Neural progenitor cell (in vitro differentiated cells): Measurements from ENCODE around the gene HOOK2. TPM values are rescaled to one million over a fixed set of nuclear protein-coding genes. Genes with fewer than 3 reads are reported as not detected.

Experiments used
- DNase-seq: peaks from one replicate; pipeline ENCODE4 v3.0.0-alpha.2; 2016; ENCODE audit warnings: low spot score
- H2AFZ ChIP-seq: fragments of 200-600 bp; sonication (generic); replicated peaks from 2 replicates; pipeline ENCODE4 v1.6.1; 2016; ENCODE audit warnings: antibody characterized with exemption
- H3F3A ChIP-seq: fragments of 200-600 bp; sonication (generic); 2 replicates; pipeline ENCODE4 v1.6.1; 2016; ENCODE audit warnings: antibody characterized with exemption, low read depth
- H3K27ac ChIP-seq: fragments of 200-600 bp; sonication (generic); 2 replicates; pipeline ENCODE4 v1.5.1; 2016; ENCODE audit warnings: mild to moderate bottlenecking
- H3K27me3 ChIP-seq: fragments of 200-600 bp; sonication (generic); 2 replicates; pipeline ENCODE4 v1.6.1; 2016; ENCODE audit warnings: mild to moderate bottlenecking, moderate library complexity
- H3K36me3 ChIP-seq: fragments of 200-600 bp; sonication (generic); 2 replicates; pipeline ENCODE4 v1.5.1; 2016
- H3K4me1 ChIP-seq: fragments of 200-600 bp; sonication (generic); 2 replicates; pipeline ENCODE4 v1.6.1; 2016; ENCODE audit warnings: mixed run types
- H3K4me2 ChIP-seq: fragments of 200-600 bp; sonication (generic); 2 replicates; pipeline ENCODE4 v1.6.1; 2016
- H3K4me3 ChIP-seq: fragments of 200-600 bp; sonication (generic); 2 replicates; pipeline ENCODE4 v1.5.1; 2016
- H3K79me2 ChIP-seq: fragments of 200-600 bp; sonication (generic); 2 replicates; pipeline ENCODE4 v1.6.1; 2016; ENCODE audit warnings: low read depth
- H3K9ac ChIP-seq: fragments of 200-600 bp; sonication (generic); 2 replicates; pipeline ENCODE4 v1.6.1; 2016
- H3K9me3 ChIP-seq: fragments of 200-600 bp; sonication (generic); 2 replicates; pipeline ENCODE4 v1.5.1; 2016; ENCODE audit warnings: low read depth
- H4K20me1 ChIP-seq: fragments of 200-600 bp; sonication (generic); 2 replicates; pipeline ENCODE4 v1.6.1; 2016; ENCODE audit warnings: low read depth
- H3K27ac Mint-ChIP-seq: 3 replicates; pipeline ENCODE4 v1.8.0; 2021; ENCODE audit warnings: mixed read lengths
- H3K27me3 Mint-ChIP-seq: 2 replicates; pipeline ENCODE4 v1.8.0; 2022; ENCODE audit warnings: low read depth, mild to moderate bottlenecking, inconsistent platforms, moderate library complexity, mixed read lengths; ENCODE audit not compliant: insufficient read depth
- H3K36me3 Mint-ChIP-seq: 3 replicates; pipeline ENCODE4 v1.8.0; 2021; ENCODE audit warnings: mixed read lengths
- H3K4me1 Mint-ChIP-seq: 3 replicates; pipeline ENCODE4 v1.8.0; 2021; ENCODE audit warnings: mixed read lengths
- H3K4me3 Mint-ChIP-seq: 3 replicates; pipeline ENCODE4 v1.8.0; 2021; ENCODE audit warnings: mild to moderate bottlenecking, moderate library complexity, mixed read lengths
- H3K9me3 Mint-ChIP-seq: 3 replicates; pipeline ENCODE4 v1.8.0; 2020; ENCODE audit warnings: mixed read lengths
- EZH2 ChIP-seq: fragments of 200-600 bp; sonication (generic); IDR thresholded peaks from 2 replicates; pipeline ENCODE4 v1.6.1; 2017; ENCODE audit warnings: antibody characterized with exemption, mild to moderate bottlenecking, moderate library complexity
- EZH2phosphoT487 ChIP-seq: fragments of 200-600 bp; sonication (generic); IDR thresholded peaks from 2 replicates; pipeline ENCODE4 v1.6.1; 2017; ENCODE audit warnings: antibody characterized with exemption
- total RNA-seq: library from RNA; depleted of rRNA; stranded (reverse); fragments of >200 nt; gene quantifications from 2 replicates; pipeline ENCODE4 v1.2.3, GENCODE V29; 2015; ENCODE audit warnings: low replicate concordance
- TF ChIP-seq, protein P1 (sequence below): fragments of 200-600 bp; sonication (generic); IDR thresholded peaks from 2 replicates; pipeline ENCODE4 v1.5.1; 2017; ENCODE audit warnings: antibody characterized with exemption, mild to moderate bottlenecking

The HOOK2 gene
- total RNA-seq, 1 donor from 2014 or later: 14.3 TPM

GRCh38 chr19:12789098-12789903, 13.9 kb upstream of the HOOK2 start:
- H3K27ac Mint-ChIP-seq: peak overlapping the region; percentile 99
- Histone ChIP-seq H3K4me3 (peak overlapping the region; percentile 61), H3F3A (peaks cover 64% of the 10 kb centered on the region), H3K4me2 (peak overlapping the region; percentile 84), H3K27ac (peak overlapping the region; percentile 56), H4K20me1 (no peaks in the 10 kb centered on the region), H3K79me2 (no peaks in the 10 kb centered on the region), H3K27me3 (peaks cover 36% of the 10 kb centered on the region), H3K36me3 (no peaks in the 10 kb centered on the region), H3K4me1 (peaks cover 30% of the 10 kb centered on the region), H3K9ac (no peak overlapping the region), H3K9me3 (no peaks in the 10 kb centered on the region), H2AFZ (no peak overlapping the region)
- no peaks in the 10 kb centered on the region for H3K36me3 Mint-ChIP-seq
- H3K4me1 Mint-ChIP-seq: peaks cover 29% of the 10 kb centered on the region
- no peaks in the 10 kb centered on the region for H3K9me3 Mint-ChIP-seq
- TF ChIP-seq EZH2phosphoT487: no peak
- TF ChIP-seq EZH2: no peak
- TF ChIP-seq, protein P1, sequence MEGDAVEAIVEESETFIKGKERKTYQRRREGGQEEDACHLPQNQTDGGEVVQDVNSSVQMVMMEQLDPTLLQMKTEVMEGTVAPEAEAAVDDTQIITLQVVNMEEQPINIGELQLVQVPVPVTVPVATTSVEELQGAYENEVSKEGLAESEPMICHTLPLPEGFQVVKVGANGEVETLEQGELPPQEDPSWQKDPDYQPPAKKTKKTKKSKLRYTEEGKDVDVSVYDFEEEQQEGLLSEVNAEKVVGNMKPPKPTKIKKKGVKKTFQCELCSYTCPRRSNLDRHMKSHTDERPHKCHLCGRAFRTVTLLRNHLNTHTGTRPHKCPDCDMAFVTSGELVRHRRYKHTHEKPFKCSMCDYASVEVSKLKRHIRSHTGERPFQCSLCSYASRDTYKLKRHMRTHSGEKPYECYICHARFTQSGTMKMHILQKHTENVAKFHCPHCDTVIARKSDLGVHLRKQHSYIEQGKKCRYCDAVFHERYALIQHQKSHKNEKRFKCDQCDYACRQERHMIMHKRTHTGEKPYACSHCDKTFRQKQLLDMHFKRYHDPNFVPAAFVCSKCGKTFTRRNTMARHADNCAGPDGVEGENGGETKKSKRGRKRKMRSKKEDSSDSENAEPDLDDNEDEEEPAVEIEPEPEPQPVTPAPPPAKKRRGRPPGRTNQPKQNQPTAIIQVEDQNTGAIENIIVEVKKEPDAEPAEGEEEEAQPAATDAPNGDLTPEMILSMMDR: no peak
- peak overlapping the region; percentile 87 for H3K4me3 Mint-ChIP-seq
- peaks cover 7% of the 10 kb centered on the region for H3K27me3 Mint-ChIP-seq
- peak; percentile 72 for DNase-seq

- Histone ChIP-seq H3K4me1 (peaks cover 32% of the 10 kb centered on the region), H3K9ac (no peak overlapping the region)
These were observed 13.3 kb upstream of the HOOK2 start for GRCh38 chr19:12788682-12789097.

GRCh38 chr19:12788042-12788681, 12.8 kb upstream of the HOOK2 start:
- no peaks in the 10 kb centered on the region for H4K20me1 ChIP-seq
- H3K9me3 Mint-ChIP-seq: no peaks in the 10 kb centered on the region
- peaks cover 71% of the 10 kb centered on the region for H3F3A ChIP-seq
- peak overlapping the region; percentile 56 for H3K27ac ChIP-seq
- peaks cover 37% of the 10 kb centered on the region for H3K4me1 ChIP-seq
- H3K4me3 ChIP-seq: peak overlapping the region; percentile 61
- peak overlapping the region; percentile 85 for H3K27ac Mint-ChIP-seq
- peak overlapping the region; percentile 84 for H3K4me2 ChIP-seq
- no peak for TF ChIP-seq EZH2
- TF ChIP-seq, protein P1: no peak
- no peak for TF ChIP-seq EZH2phosphoT487
- peaks cover 30% of the 10 kb centered on the region for H3K27me3 ChIP-seq
- peaks cover 30% of the 10 kb centered on the region for H3K4me1 Mint-ChIP-seq
- H3K9me3 ChIP-seq: no peaks in the 10 kb centered on the region
- no peak overlapping the region for H3K9ac ChIP-seq
- no peaks in the 10 kb centered on the region for H3K79me2 ChIP-seq
- peaks cover 7% of the 10 kb centered on the region for H3K27me3 Mint-ChIP-seq
- no peaks in the 10 kb centered on the region for H3K36me3 Mint-ChIP-seq
- H3K4me3 Mint-ChIP-seq: peak overlapping the region; percentile 87
- DNase-seq: no peak
- no peak overlapping the region for H2AFZ ChIP-seq
- no peaks in the 10 kb centered on the region for H3K36me3 ChIP-seq

More at GRCh38 chr19:12788682-12789097, 13.3 kb upstream of the HOOK2 start:
- peak overlapping the region; percentile 99 for H3K27ac Mint-ChIP-seq
- H3K36me3 Mint-ChIP-seq: no peaks in the 10 kb centered on the region
- H3K4me3 ChIP-seq: peak overlapping the region; percentile 61
- peaks cover 26% of the 10 kb centered on the region for H3K4me1 Mint-ChIP-seq
- peak overlapping the region; percentile 84 for H3K4me2 ChIP-seq
- H3K36me3 ChIP-seq: no peaks in the 10 kb centered on the region
- peak; percentile 70 for DNase-seq
- no peaks in the 10 kb centered on the region for H3K79me2 ChIP-seq
- H3F3A ChIP-seq: peaks cover 68% of the 10 kb centered on the region
- H3K9me3 ChIP-seq: no peaks in the 10 kb centered on the region
- peak overlapping the region; percentile 87 for H3K4me3 Mint-ChIP-seq
- peaks cover 31% of the 10 kb centered on the region for H3K27me3 ChIP-seq
- no peaks in the 10 kb centered on the region for H3K9me3 Mint-ChIP-seq
- no peak overlapping the region for H2AFZ ChIP-seq
- no peaks in the 10 kb centered on the region for H4K20me1 ChIP-seq
- H3K27ac ChIP-seq: peak overlapping the region; percentile 56
- TF ChIP-seq, protein P1: no peak
- no peak for TF ChIP-seq EZH2
- H3K27me3 Mint-ChIP-seq: peaks cover 7% of the 10 kb centered on the region
